BE2C (cell line): ENCODE measurements around the gene VSIR.
A peak's percentile ranks its signal among the peaks of the same experiment; 100 is the strongest.

Source experiments
- DNase-seq: peaks from one replicate; pipeline ENCODE4 v3.0.0-alpha.2; 2020
- H3K27me3 ChIP-seq: fragments of 250-450 bp; sonication (Bioruptor Pico); 2 replicates; pipeline ENCODE4 v1.5.1; 2020; ENCODE audit warnings: mild to moderate bottlenecking
- H3K36me3 ChIP-seq: fragments of 250-450 bp; sonication (Bioruptor Pico); 2 replicates; pipeline ENCODE4 v1.5.1; 2020; ENCODE audit warnings: mild to moderate bottlenecking
- H3K4me1 ChIP-seq: fragments of 250-450 bp; sonication (Bioruptor Pico); 2 replicates; pipeline ENCODE4 v1.5.1; 2020
- H3K4me3 ChIP-seq: 2 replicates; pipeline ENCODE4 v1.5.1; 2011; ENCODE audit warnings: low read depth, low read length
- H3K9me3 ChIP-seq: fragments of 250-450 bp; sonication (Bioruptor Pico); 2 replicates; pipeline ENCODE4 v1.5.1; 2020
- TF ChIP-seq, protein P1 (sequence below): IDR thresholded peaks from 2 replicates; pipeline ENCODE4 v1.5.1; 2012; ENCODE audit warnings: mild to moderate bottlenecking, low read depth, low read length

The VSIR gene

DNA sequence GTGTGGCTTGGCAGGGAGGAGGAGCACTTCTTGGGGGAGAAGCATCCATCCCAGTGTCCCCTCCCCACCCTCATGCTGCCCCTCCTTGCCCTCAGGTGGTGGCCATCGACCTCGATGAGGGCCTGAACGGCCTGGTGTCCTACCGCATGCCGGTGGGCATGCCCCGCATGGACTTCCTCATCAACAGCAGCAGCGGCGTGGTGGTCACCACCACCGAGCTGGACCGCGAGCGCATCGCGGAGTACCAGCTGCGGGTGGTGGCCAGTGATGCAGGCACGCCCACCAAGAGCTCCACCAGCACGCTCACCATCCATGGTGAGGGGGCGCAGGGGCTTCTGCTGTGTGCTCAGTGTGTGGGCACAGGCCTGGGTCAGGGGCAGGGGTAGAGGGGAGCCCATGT, 68.5 kb downstream of the VSIR start:
- Histone ChIP-seq H3K27me3 (no peaks in the 10 kb centered on the region), H3K4me3 (no peak overlapping the region), H3K4me1 (no peaks in the 10 kb centered on the region; the same call in 1 of the 2 replicates), H3K36me3 (no peaks in the 10 kb centered on the region), H3K9me3 (no peaks in the 10 kb centered on the region)
- TF ChIP-seq, protein P1, sequence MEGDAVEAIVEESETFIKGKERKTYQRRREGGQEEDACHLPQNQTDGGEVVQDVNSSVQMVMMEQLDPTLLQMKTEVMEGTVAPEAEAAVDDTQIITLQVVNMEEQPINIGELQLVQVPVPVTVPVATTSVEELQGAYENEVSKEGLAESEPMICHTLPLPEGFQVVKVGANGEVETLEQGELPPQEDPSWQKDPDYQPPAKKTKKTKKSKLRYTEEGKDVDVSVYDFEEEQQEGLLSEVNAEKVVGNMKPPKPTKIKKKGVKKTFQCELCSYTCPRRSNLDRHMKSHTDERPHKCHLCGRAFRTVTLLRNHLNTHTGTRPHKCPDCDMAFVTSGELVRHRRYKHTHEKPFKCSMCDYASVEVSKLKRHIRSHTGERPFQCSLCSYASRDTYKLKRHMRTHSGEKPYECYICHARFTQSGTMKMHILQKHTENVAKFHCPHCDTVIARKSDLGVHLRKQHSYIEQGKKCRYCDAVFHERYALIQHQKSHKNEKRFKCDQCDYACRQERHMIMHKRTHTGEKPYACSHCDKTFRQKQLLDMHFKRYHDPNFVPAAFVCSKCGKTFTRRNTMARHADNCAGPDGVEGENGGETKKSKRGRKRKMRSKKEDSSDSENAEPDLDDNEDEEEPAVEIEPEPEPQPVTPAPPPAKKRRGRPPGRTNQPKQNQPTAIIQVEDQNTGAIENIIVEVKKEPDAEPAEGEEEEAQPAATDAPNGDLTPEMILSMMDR: no peak
- DNase-seq: no peak

DNA sequence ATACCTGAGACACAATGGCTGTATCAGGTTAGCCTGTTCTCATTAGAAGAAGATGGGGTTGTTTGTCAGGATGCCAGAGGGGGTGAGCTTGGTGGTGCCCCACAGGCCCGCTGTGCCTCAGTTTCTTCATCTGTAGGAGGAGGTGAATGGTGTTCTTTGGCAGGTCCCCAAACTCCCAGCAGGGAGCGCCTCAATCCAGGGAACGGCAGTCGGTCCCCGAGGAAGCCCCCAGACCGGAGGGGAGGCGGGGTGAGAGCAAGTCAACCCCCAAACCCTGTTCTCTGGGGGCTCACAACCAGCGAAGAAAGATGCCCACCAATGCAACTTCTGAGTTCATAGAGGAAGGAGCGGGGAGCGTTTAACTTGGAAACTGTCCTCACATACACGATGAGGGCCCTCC, 69.7 kb downstream of the VSIR start:
- Histone ChIP-seq H3K36me3 (no peaks in the 10 kb centered on the region), H3K27me3 (no peaks in the 10 kb centered on the region), H3K9me3 (no peaks in the 10 kb centered on the region), H3K4me1 (no peaks in the 10 kb centered on the region; the same call in 1 of the 2 replicates), H3K4me3 (no peak overlapping the region)
- TF ChIP-seq, protein P1: no peak
- no peak for DNase-seq

DNA sequence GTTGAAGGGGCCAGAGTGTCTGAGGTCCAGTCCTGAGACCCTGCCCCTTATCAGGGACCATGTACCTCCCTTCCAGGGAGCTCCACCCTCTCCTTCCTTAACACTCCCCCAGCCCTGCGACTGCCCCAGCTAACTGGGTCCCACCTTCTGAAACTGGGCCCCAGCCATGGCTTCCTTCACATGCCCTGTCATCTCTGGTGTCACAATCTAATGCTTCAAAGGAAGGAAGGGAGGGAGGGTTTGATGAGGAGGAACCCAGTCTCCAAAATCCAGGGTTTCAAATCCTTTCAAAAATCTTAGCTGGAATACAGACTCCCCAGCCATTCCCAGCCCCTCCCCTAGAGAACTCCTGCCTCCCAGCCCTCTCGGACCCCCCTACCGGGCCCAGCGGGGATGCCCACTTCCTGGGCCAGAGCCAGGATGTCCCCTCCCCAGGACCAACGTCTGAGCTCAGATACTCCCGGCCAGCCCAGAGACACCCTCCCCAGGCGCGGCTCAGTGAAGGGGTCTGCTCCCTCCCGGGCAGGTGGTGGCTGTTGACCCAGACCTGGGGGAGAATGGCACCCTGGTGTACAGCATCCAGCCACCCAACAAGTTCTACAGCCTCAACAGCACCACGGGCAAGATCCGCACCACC, 71.7 kb downstream of the VSIR start:
- no peaks in the 10 kb centered on the region for H3K27me3 ChIP-seq
- H3K4me1 ChIP-seq: no peaks in the 10 kb centered on the region; the same call in 1 of the 2 replicates
- no peaks in the 10 kb centered on the region for H3K9me3 ChIP-seq
- H3K36me3 ChIP-seq: no peaks in the 10 kb centered on the region
- TF ChIP-seq, protein P1: no peak
- no peak overlapping the region for H3K4me3 ChIP-seq
- DNase-seq: no peak

DNA sequence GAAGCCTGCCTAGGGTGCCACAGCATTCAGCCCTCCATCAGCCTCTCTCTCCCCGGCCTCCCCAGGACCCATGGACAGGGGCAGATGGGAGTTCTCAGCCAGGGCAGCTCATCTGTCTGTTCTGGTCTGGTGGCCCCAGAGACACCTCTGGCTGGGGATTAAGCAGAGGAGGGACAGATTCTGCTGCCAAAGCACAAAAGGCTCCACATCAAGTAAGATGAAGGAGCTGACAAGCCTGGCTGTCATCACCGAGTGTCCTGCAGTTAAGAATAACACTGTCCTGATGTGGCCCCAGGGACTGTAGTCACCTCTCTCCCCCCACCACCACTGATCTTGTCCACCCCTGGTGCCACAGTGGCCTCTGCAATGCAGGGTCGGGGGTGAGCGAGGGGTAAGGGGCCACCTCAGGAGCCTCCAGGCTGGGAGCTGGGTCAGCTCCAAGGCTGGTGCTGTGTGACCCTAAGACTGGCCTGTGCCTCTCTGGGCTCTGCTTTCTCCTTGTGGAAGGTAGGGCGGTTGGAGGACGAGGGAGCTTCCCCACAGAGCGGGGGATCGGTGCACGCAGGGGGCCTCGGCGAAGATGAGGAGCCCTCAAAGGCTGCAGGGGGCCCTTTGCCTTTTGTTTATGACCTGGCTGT, 72.5 kb downstream of the VSIR start:
- TF ChIP-seq, protein P1: no peak

DNA sequence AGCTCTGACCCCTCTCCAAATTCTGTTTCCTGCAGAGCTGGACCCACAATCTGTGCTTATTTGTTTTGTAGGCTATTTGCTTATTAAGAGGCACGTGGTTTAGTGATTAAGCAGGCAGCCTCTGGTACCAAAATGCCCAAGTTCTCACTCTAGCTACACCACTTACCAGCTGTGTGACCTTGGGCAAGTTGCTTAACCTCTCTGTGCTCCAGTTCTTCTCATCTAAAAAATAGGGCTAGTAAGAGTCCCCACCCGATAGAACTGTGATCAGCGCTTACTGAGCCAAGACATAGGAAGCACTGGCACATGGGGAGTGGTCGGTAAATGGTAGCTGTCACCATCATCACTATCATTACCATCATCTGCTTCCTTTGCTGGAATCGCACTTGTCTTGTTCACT, 74.6 kb downstream of the VSIR start:
- no peaks in the 10 kb centered on the region for H3K9me3 ChIP-seq
- no peaks in the 10 kb centered on the region for H3K36me3 ChIP-seq
- DNase-seq: no peak
- H3K4me3 ChIP-seq: no peak overlapping the region
- no peaks in the 10 kb centered on the region for H3K27me3 ChIP-seq
- TF ChIP-seq, protein P1: no peak
- H3K4me1 ChIP-seq: no peaks in the 10 kb centered on the region

More for the DNA sequence above, 72.5 kb downstream of the VSIR start:
- Histone ChIP-seq H3K27me3 (no peaks in the 10 kb centered on the region), H3K4me3 (no peak overlapping the region), H3K4me1 (no peaks in the 10 kb centered on the region; the same call in 1 of the 2 replicates), H3K9me3 (no peaks in the 10 kb centered on the region), H3K36me3 (no peaks in the 10 kb centered on the region)
- peak; percentile 49 for DNase-seq
